ENCODE data around the gene ABTB2.

- TF ChIP-seq SIN3A (IDR thresholded peaks at IDR 0.05; ENCODE audit: borderline replicate concordance, insufficient read depth, low read length) = no peak
- no peak for TF ChIP-seq REST (IDR thresholded peaks at IDR 0.05; ENCODE audit: insufficient read depth in 1 of 2, low read depth in 2 of 2, low read length in 2 of 2)
- no peak for TF ChIP-seq TAF1 (IDR thresholded peaks at IDR 0.05; ENCODE audit: borderline replicate concordance, insufficient read depth, low read length)
- TF ChIP-seq POLR2AphosphoS5 (IDR thresholded peaks at IDR 0.05; ENCODE audit: low read depth, low read length) = no peak
- no peak for TF ChIP-seq FOXP2 (optimal IDR thresholded peaks at IDR 0.05; ENCODE audit: borderline replicate concordance, extremely low read depth, extremely low read length, insufficient read depth)
Measured at GRCh38 chr11:34316347-34317035, 41.3 kb downstream of the ABTB2 start.

Measured in PFSK-1 (cell line).